HL-60 (cell line): Measurements from ENCODE around the gene RHBDD3.

Source experiments
- CTCF ChIP-seq: IDR thresholded peaks from one replicate; pipeline ENCODE4 v1.5.1; 2011; ENCODE audit warnings: low read length, control low read depth, inconsistent platforms; ENCODE audit not compliant: insufficient read depth
- GABPA ChIP-seq: IDR thresholded peaks from 2 replicates; pipeline ENCODE4 v1.6.1; 2012; ENCODE audit warnings: low read depth
- POLR2AphosphoS5 ChIP-seq: IDR thresholded peaks from 2 replicates; pipeline ENCODE4 v1.6.1; 2012; ENCODE audit warnings: low read depth
- REST ChIP-seq: IDR thresholded peaks from 2 replicates; pipeline ENCODE4 v1.6.1; 2012; ENCODE audit warnings: low read depth; ENCODE audit not compliant: insufficient replicate concordance
- SPI1 ChIP-seq: IDR thresholded peaks from 2 replicates; pipeline ENCODE4 v1.6.1; 2012; ENCODE audit warnings: low read depth, mild to moderate bottlenecking, borderline replicate concordance

GRCh38 chr22:29265305-29265704 is 2.5 kb downstream of the RHBDD3 start:
- TF ChIP-seq CTCF (no peak), POLR2AphosphoS5 (no peak), GABPA (no peak), REST (no peak), SPI1 (no peak)
